SHP77 treated with DMSO at 0.1 percent for 48 hours (cell line): ENCODE results near the gene ABHD16B.
"Not testable (repeated sequence)": the region's sequence is repeated elsewhere in the genome, so short reads cannot be mapped to it uniquely, and the experiment has no call there.

Source experiments
- DNase-seq: peaks from one replicate; lab custom pipeline; 2025; lab: John Stamatoyannopoulos, UW

Gene ABHD16B

GRCh38 chr20:63834491-63834880, 26.8 kb upstream of the ABHD16B start:
- DNase-seq: no peak

DNA sequence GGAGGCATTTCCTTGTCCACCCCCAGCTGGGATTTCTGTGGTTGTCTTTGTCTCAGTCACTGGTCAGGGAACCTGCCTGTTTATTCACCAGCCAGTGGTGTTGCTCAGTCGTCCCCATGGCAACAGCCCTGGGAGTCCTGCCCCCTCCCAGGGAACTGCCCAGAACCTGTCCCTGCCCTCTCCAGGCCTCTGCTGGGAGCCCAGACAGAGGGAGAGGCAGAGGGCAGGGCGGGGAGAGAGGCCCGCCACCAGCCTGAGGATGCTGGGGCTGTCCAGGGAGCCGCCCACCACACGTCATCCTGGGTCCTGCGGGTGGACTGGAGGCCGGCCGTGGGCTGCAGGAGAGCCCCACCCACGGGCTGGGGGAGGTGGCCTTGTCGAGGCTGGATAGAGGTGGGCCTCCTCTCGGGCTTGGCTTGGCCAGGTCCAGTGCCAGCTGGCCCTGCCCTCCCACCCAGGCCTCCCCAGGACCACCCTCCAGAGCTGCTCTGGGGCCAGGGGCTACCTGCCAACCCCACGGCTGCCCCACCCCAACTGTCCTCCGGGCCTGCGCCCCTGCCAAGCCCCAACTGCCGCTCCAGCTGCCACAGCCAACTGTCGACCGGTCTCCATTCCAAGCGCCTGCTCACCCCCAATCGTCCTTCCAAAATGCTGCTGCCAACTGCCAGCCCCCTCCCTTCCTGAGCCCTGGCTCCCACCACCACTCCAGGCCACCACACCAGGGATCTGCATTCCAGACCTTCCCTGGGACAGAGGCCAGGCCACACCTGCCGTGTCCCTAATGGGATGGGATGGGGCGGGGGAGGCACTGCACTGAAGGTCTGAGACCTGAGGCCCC, 26.1 kb upstream of the ABHD16B start:
- DNase-seq: peak; percentile 93

- no peak for DNase-seq
Measured at GRCh38 chr20:63836458-63837344, 24.6 kb upstream of the ABHD16B start.

- DNase-seq: no peak
Measured at GRCh38 chr20:63837479-63837878, 23.8 kb upstream of the ABHD16B start.

DNA sequence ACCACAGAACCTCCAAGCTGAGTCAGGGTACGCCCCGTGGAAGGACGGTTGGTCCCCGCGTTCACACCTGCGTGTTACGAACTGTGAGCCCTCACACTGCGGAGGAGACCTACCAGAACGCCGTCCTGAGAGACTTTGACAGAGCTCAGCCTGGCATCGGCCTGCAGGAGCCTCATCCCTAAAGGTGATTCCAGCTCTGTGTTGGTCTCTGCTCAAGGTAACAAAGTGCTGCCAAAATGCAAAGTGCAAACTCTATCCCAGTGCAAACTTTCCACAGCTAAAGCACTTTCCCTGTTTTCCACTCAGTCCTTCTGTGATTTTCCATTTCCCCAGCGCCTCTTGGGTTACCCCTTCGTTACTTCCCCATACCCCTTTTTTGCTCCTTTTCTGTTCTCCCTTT, 21.7 kb upstream of the ABHD16B start:
- DNase-seq: no peak

GRCh38 chr20:63840405-63840828, 20.9 kb upstream of the ABHD16B start:
- DNase-seq: no peak

DNA sequence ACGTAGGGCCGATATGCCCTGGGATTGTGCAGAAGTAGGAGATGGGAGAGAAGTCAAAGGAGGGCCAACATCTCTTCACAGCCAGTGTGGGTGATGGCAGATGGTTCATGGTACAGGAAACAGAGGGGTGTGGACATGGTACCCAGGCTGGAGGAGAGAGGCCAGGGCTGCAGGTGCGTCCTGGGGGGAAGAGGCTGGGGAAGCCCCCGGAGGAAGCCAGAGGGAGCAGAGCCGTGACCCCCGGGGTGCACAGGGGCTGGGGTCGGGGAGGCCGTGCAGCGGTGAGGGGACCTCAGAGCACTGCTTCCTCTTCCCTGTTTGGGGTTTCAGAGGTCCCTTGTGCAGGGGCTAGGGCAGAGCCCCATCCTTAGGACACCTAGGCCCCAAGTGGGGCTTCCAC, 19.0 kb upstream of the ABHD16B start:
- no peak for DNase-seq

DNA sequence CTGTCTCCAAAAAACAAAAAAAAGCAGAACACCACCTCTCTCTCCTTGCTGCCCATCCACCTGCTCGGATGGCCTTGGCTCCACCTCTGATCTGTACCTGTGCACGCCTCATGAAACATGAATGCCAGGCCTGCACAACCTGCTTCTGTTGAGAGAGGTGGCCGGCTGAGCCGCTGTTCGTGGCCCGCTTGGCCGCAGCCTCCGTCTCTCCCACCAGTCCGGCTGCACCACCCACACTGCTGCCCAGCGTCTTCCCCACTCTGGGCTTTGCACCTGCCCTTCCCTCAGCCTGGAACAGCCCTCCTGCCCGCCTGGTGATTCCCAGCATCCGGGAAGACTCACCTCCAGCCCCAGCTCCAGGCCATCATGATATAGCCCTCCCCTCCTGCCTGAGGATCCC, 18.1 kb upstream of the ABHD16B start:
- DNase-seq: no peak

DNA sequence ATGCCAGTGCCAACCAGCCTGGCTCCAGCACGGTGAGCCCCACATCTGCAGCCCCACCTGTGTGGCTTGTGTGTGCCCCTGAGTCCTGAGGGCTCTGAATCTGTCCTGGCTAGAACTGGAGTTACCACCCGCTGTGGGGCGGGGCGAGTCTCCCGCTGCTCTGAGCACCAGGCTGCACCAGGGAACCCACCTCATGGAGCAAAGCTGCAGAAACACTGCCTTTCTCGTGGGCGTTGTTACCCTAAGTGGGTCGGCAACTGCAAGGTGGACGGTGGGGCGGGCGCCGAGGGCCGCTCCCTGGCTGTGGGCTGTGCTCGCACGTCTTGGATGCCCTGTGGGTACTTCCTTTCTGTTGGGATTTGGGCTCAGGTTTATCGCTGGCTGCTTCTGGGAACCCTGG, 17.5 kb upstream of the ABHD16B start:
- no peak for DNase-seq

DNA sequence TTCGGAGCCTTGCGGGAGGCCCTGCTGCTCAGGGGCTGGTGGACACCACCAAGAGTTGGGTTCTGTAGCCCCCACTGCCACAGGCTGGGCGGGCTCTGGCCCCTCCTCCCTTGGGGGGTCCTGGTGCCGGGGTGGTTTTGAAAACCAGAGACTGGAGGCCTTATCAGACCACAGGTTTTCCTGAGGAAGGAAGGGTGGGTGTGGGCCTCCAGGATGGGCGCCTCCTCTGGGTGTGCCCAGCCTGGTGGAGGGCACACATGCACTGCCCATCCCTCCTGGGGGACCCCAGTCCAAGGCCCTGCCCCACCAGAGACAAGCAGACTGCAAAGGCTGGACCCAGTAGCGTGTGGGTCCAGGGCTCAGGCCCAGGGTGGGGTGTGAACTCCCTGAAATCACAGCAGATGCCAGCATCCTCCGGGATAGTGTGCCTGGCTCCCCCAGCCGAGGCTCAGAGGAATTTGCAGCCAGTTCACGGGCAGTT, 16.7 kb upstream of the ABHD16B start:
- DNase-seq: no peak

- no peak for DNase-seq
Measured at GRCh38 chr20:63846128-63846771, 15.0 kb upstream of the ABHD16B start.

DNA sequence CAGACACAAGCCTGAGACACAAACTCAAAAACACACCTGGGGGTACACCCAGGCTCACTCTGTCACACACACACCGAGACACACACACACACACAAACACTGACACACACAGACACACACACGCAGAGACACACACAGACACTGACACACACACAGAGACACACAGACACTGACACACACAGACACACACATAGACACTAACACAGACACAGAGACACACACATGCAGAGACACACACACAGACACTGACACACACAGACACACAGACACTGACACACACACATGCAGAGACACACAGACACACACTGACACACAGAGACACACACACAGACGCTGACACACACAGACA, 14.4 kb upstream of the ABHD16B start:
- DNase-seq: no peak

- DNase-seq: no peak
Measured at GRCh38 chr20:63847237-63848002, 13.9 kb upstream of the ABHD16B start.

DNA sequence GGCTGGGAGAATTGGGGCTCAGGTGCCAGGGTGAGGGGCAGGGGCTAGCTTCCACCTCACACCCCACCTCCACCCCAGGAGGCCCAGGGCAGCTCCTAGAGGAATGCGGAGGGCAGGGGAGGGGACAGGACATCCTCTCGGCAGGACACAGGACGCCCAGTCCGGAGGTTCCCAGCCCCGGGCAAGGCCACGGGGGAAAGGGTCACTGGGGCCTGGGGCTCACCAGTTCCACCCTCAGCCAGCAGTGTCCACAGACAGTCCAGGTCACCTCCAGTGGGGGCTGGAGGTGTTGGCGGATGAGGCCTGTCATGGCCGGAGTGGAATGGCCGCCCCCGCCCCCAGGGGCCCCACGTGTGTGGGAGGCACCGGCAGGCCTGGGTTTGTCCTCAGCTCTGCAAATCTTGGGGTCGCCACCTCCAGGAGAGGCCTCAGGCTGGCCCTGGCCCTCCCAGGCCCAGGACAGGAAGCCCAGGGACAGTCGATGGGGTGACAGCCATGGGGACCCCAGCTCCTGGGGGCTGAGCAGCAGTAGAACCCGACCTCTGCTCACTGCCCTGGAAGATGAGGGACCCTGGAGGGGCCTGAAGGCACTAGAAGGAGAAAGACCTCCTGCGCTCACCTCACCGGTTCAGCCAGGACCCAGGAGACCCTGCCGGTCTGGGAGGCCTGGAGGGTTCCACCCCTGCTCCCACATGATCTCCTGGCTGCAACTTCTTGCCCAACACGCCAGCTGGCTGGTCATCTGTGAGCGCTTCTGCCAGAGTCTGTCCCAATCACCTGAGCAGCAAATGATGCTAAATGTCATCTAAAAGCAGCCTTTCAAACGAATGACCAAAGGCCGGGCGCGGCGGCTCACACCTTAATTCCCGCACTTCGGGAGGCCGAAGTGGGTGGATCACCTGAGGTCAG, 13.0 kb upstream of the ABHD16B start:
- no peak for DNase-seq

DNA sequence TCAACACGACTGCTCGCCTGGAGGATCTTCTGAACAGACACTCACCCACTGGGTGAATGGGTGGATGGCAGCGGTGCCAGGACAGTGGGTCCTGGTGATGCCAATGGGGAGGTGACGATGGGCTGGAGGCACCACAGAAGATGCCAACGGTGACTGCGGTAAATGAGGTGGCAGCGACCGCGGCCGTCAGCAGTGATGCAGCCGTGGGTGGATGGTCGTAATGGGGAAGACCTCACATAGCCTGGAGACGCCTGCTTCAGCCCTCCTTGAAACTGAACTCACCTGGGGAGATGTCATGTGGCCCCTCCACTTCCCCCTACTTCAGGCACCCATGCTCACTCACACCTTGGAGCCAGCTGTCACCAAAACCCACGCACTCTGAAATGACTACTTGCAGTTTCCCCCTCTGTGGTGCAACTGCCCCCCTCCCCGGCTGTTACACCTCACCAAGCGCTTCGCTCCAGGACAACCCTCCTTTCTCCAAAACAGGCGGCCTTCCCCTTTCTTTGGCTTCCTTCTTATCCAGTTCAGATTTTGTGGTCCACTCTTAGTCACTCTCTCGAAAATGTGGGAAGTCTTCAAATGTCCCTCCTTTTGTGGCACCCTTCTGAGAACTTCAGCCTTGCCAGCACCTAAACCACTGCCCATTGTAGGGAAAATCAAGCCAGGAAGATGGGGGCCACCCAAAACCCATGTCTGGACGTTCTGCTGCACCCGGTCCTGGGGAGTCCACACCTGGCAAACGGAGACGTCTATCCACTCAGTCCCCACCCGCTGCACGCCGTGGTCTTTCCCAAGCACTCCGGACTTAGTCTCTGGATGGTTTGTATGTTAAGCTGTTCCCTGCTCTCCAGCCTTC, 10.4 kb upstream of the ABHD16B start:
- DNase-seq: no peak

- DNase-seq: not testable (repeated sequence)
Measured at GRCh38 chr20:63851548-63851943, 9.8 kb upstream of the ABHD16B start.

- not testable (repeated sequence) for DNase-seq
Measured at GRCh38 chr20:63853733-63854068, 7.6 kb upstream of the ABHD16B start.

GRCh38 chr20:63854069-63854765, 7.1 kb upstream of the ABHD16B start:
- DNase-seq: no peak

GRCh38 chr20:63854766-63855362, 6.4 kb upstream of the ABHD16B start:
- DNase-seq: no peak
